Naive thymus-derived CD4-positive, alpha-beta T cell (primary cell): Measurements from ENCODE around the gene PHF12. TPM values are rescaled to one million over a fixed set of nuclear protein-coding genes. Genes with fewer than 3 reads are reported as not detected.

Experiments
- ATAC-seq: fragments of 150-1000 bp; cut with Tn5 transposase; 2 replicates; pipeline ENCODE4 v1.10.0; 2021; ENCODE audit warnings: mild to moderate bottlenecking, moderate library complexity
- CTCF ChIA-PET: fragments of 350-600 bp; sonication (Branson Sonifier 250); formaldehyde crosslinking; loops from one replicate; lab custom pipeline; 2021; ENCODE audit warnings: antibody characterized with exemption; lab: Charles Lee
- POLR2A ChIA-PET: fragments of 350-600 bp; sonication (Branson Sonifier 250); formaldehyde crosslinking; loops from one replicate; lab custom pipeline; 2021; ENCODE audit warnings: antibody characterized with exemption, inconsistent platforms; lab: Charles Lee
- DNase-seq, 9 donors: peaks; one replicate each; pipeline versions ENCODE4 v3.0.0 to v3.0.0-alpha.2; 2020 to 2022; ENCODE audit warnings: mixed read lengths in 1 of 9
- H3K27ac ChIP-seq: one replicate; pipeline ENCODE4 v1.7.0; 2013; ENCODE audit warnings: mild to moderate bottlenecking, low read depth, low read length, moderate library complexity
- H3K27me3 ChIP-seq, 2 donors: one replicate each; pipeline ENCODE4 v1.7.0; 2013; ENCODE audit warnings: low read length in 2 of 2, mild to moderate bottlenecking in 2 of 2, moderate library complexity in 2 of 2; ENCODE audit not compliant: control insufficient read depth in 2 of 2, insufficient read depth in 2 of 2
- H3K36me3 ChIP-seq, 3 experiments: 1 replicate in 2 of 3; 2 replicates in 1 of 3; pipeline ENCODE4 v1.7.0; 2013; ENCODE audit warnings: low read length in 3 of 3, mild to moderate bottlenecking in 3 of 3, moderate library complexity in 1 of 3; ENCODE audit not compliant: insufficient read depth in 3 of 3, control insufficient read depth in 2 of 3
- H3K4me1 ChIP-seq, 2 donors: one replicate each; pipeline ENCODE4 v1.7.0; 2013; ENCODE audit warnings: low read length in 2 of 2, mild to moderate bottlenecking in 2 of 2, moderate library complexity in 1 of 2; ENCODE audit not compliant: control insufficient read depth in 2 of 2, insufficient read depth in 2 of 2
- H3K4me3 ChIP-seq: 2 replicates; pipeline ENCODE4 v1.7.0; 2013; ENCODE audit warnings: mild to moderate bottlenecking, low read length
- H3K9me3 ChIP-seq, 3 experiments: 1 replicate in 2 of 3; 2 replicates in 1 of 3; pipeline ENCODE4 v1.7.0; 2013; ENCODE audit warnings: low read length in 3 of 3; ENCODE audit not compliant: control insufficient read depth in 2 of 3
- H3K27ac Mint-ChIP-seq, 9 donors: one replicate each; pipeline ENCODE4 v1.8.0; 2020 to 2022; ENCODE audit warnings: mixed read lengths in 9 of 9, mild to moderate bottlenecking in 8 of 9, moderate library complexity in 5 of 9, inconsistent platforms in 2 of 9
- H3K27me3 Mint-ChIP-seq, 5 donors: one replicate each; pipeline ENCODE4 v1.8.0; 2021 to 2022; ENCODE audit warnings: mixed read lengths in 5 of 5, mild to moderate bottlenecking in 1 of 5
- H3K36me3 Mint-ChIP-seq, 5 donors: one replicate each; pipeline ENCODE4 v1.8.0; 2020 to 2022; ENCODE audit warnings: mixed read lengths in 5 of 5, mild to moderate bottlenecking in 3 of 5, inconsistent platforms in 1 of 5
- H3K4me1 Mint-ChIP-seq, 7 donors: one replicate each; pipeline ENCODE4 v1.8.0; 2020 to 2022; ENCODE audit warnings: mixed read lengths in 7 of 7, mild to moderate bottlenecking in 3 of 7, inconsistent platforms in 1 of 7
- H3K4me3 Mint-ChIP-seq, 10 donors: one replicate each; pipeline ENCODE4 v1.8.0; 2020 to 2022; ENCODE audit warnings: mild to moderate bottlenecking in 10 of 10, mixed read lengths in 10 of 10, moderate library complexity in 6 of 10, inconsistent platforms in 2 of 10
- H3K9me3 Mint-ChIP-seq, 11 donors: one replicate each; pipeline ENCODE4 v1.8.0; 2020 to 2022; ENCODE audit warnings: mixed read lengths in 11 of 11, mild to moderate bottlenecking in 4 of 11, inconsistent platforms in 1 of 11, moderate library complexity in 1 of 11
- intact Hi-C, 2 donors: fragments of 100-400 bp; cut with micrococcal nuclease; formaldehyde crosslinking; loops; one replicate each; pipeline ENCODE4 v1.15.1; 2023
- polyA plus RNA-seq, 2 donors: library from polyadenylated mRNA; unstranded; fragments of 300-500 nt; fragmentation: Illumina TruSeq; gene quantifications; one replicate each; pipeline ENCODE4 v1.2.3, GENCODE V29; 2021
- total RNA-seq, 6 experiments: library from RNA in 5 of 6; stranded (reverse) in 5 of 6; gene quantifications; 1 replicate in 5 of 6; 2 replicates in 1 of 6; pipeline ENCODE4 v1.2.3 and lab custom pipeline; 2021 to 2026

Gene PHF12
- total and polyA plus RNA-seq, 7 experiments from 2014 or later: 6.2 to 162 (median 129) TPM

DNA sequence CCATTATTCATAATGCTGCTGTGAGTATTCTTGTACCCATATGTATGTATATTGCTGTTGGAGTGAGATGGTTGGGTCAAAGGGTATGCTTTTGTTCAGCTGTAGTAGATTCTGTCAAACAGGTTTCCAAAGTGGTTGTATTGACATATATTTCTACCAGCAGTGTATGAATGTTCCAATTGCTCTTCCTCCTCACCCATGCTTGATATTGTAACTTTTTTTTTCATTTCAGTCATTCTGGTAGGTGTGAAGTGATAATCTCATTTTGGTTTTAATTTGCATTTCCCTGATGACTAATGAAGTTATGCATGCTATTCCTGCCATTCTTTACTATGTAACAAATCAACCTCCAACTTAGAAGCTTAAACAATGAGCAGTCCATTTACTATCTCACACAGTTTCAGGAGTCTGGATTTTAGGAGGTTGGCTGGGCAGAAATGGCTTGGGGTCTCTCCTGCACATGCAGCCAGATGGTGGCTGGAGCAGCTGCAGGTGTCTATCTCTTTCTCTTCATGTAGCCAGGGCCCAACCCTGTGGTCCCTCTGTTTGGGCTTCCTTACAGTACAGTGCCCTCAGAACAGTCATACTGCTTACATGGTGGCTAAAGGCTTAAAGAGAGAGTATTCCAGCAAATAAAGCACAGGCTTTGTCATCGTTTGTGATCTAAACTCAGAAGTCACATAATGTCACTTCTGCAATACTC lies 75.3 kb downstream of the PHF12 start:
- Histone ChIP-seq H3K36me3 (peaks cover 0 to 31% (median 21%) of the 10 kb centered on the region in 3 experiments), H3K27me3 (no peaks in the 10 kb centered on the region), H3K9me3 (no peaks in the 10 kb centered on the region), H3K4me3 (no peak overlapping the region), H3K4me1 (peaks cover 5 to 6% of the 10 kb centered on the region in 2 donors), H3K27ac (no peak overlapping the region)
- DNase-seq: no peak
- H3K36me3 Mint-ChIP-seq: peaks cover 7 to 26% (median 16%) of the 10 kb centered on the region in 5 donors
- peaks cover 4 to 19% (median 14%) of the 10 kb centered on the region in 7 donors for H3K4me1 Mint-ChIP-seq
- intact Hi-C loops: no loop called here
- ATAC-seq: no peak
- POLR2A ChIA-PET: interaction anchor here (6.2 kb wide), 1 partner anchor 19 kb away, joined by 67 read pairs; the partner anchor contains the start of gene FLOT2
- H3K4me3 Mint-ChIP-seq: no peak overlapping the region
- H3K9me3 Mint-ChIP-seq: no peaks in the 10 kb centered on the region
- peak overlapping the region in 2 of 9 donors; percentile 5 to 78 for H3K27ac Mint-ChIP-seq
- H3K27me3 Mint-ChIP-seq: no peaks in the 10 kb centered on the region
- CTCF ChIA-PET: interaction anchor here (1.1 kb wide), 1 partner anchor 113 kb away, joined by 6 read pairs; no protein-coding TSS in a partner anchor

GRCh38 chr17:28874750-28875149 lies 76.6 kb downstream of the PHF12 start:
- intact Hi-C loops: no loop called here
- POLR2A ChIA-PET: interaction anchor here (0.6 to 6.2 kb wide), 2 partner anchors 21 to 279 kb away, joined by 6 to 67 read pairs; partner anchors contain the start of gene FLOT2
- no peak for ATAC-seq

GRCh38 chr17:28873839-28874238 lies 77.5 kb downstream of the PHF12 start:
- Mint-ChIP-seq H3K27ac (peak overlapping the region in 3 of 9 donors; percentile 55 to 93 (median 64)), H3K9me3 (no peaks in the 10 kb centered on the region), H3K27me3 (no peaks in the 10 kb centered on the region), H3K4me1 (peaks cover 7 to 21% (median 14%) of the 10 kb centered on the region in 7 donors), H3K36me3 (peaks cover 7 to 14% (median 9%) of the 10 kb centered on the region in 5 donors), H3K4me3 (no peak overlapping the region)
- Histone ChIP-seq H3K27ac (no peak overlapping the region), H3K36me3 (peaks cover 0 to 10% (median 2%) of the 10 kb centered on the region in 3 experiments), H3K4me1 (peaks cover 8 to 10% of the 10 kb centered on the region in 2 donors), H3K9me3 (no peaks in the 10 kb centered on the region), H3K27me3 (no peaks in the 10 kb centered on the region), H3K4me3 (no peak overlapping the region)
- ATAC-seq (no peak), DNase-seq (no peak)
- CTCF ChIA-PET: no interaction called here
- intact Hi-C loops: no loop called here
- POLR2A ChIA-PET: interaction anchor here (6.2 kb wide), 1 partner anchor 21 kb away, joined by 67 read pairs; the partner anchor contains the start of gene FLOT2

More at GRCh38 chr17:28874750-28875149, 76.6 kb downstream of the PHF12 start:
- peak overlapping the region in 1 of 9 donors; percentile 6 for H3K27ac Mint-ChIP-seq
- H3K9me3 Mint-ChIP-seq: no peaks in the 10 kb centered on the region
- Histone ChIP-seq H3K27me3 (no peaks in the 10 kb centered on the region), H3K9me3 (no peaks in the 10 kb centered on the region), H3K4me3 (no peak overlapping the region), H3K4me1 (peaks cover 8 to 10% of the 10 kb centered on the region in 2 donors), H3K27ac (no peak overlapping the region), H3K36me3 (peaks cover 0 to 19% (median 10%) of the 10 kb centered on the region in 3 experiments)
- H3K27me3 Mint-ChIP-seq: no peaks in the 10 kb centered on the region
- H3K4me1 Mint-ChIP-seq: peaks cover 7 to 21% (median 14%) of the 10 kb centered on the region in 7 donors
- CTCF ChIA-PET: interaction anchor here (0.6 to 0.9 kb wide), 3 partner anchors 17 to 31 kb away, joined by 3 to 4 read pairs (median 3); no protein-coding TSS in a partner anchor
- no peak overlapping the region for H3K4me3 Mint-ChIP-seq
- DNase-seq: no peak
- peaks cover 7 to 19% (median 12%) of the 10 kb centered on the region in 5 donors for H3K36me3 Mint-ChIP-seq

- Mint-ChIP-seq H3K27me3 (no peaks in the 10 kb centered on the region), H3K9me3 (no peaks in the 10 kb centered on the region), H3K36me3 (peaks cover 0 to 2% (median 0%) of the 10 kb centered on the region in 5 donors), H3K4me1 (peaks cover 7 to 21% (median 14%) of the 10 kb centered on the region in 7 donors), H3K4me3 (peak overlapping the region; percentile 32 to 81 (median 70)), H3K27ac (peak overlapping the region; percentile 90 to 100 (median 96))
- ATAC-seq (peak; percentile 93), DNase-seq (peak in 7 of 9 donors; percentile 30 to 61 (median 54))
- Histone ChIP-seq H3K27ac (peak overlapping the region; percentile 67), H3K4me3 (no peak overlapping the region), H3K36me3 (no peaks in the 10 kb centered on the region), H3K4me1 (peaks cover 8 to 10% of the 10 kb centered on the region in 2 donors), H3K27me3 (no peaks in the 10 kb centered on the region), H3K9me3 (no peaks in the 10 kb centered on the region)
- intact Hi-C loops: loop anchor here (1.0 to 2.0 kb wide), 3 partner anchors 16 to 26 kb away; partner anchors contain the start of genes ERAL1 (in 2 of the 2) and FLOT2 (in 1 of the 2)
- ChIA-PET POLR2A (interaction anchor here (0.7 to 6.2 kb wide), 15 partner anchors 11 to 152 kb away, joined by 3 to 67 read pairs (median 5); partner anchors contain the start of genes ERAL1, FLOT2 and RPL23A), CTCF (interaction anchor here (0.6 to 1.6 kb wide), 11 partner anchors 13 to 1223 kb away, joined by 3 to 8 read pairs (median 3); partner anchors contain the start of genes DHRS13, FLOT2 and TLCD1)
Observed at GRCh38 chr17:28871056-28871579, 80.2 kb downstream of the PHF12 start.

DNA sequence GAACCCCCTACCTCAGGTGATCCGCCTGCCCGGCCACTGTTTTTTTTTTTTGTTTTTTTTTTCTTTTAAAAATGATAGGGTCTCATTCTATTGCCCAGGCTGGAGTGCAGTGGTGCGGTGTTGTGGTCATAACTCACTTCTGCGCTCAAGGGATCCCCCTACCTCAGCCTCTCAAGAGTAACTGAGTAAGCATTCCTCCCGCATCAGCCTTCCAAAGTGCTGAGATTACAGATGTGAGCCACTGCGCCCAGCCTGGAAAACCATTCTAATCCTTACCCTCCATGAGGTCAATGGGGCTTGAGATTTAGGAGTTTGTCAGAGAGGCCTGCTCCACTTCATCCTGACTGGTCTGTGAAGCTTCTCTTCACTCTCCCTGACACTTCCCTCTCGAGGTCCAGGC lies 84.0 kb downstream of the PHF12 start:
- H3K27me3 Mint-ChIP-seq: no peaks in the 10 kb centered on the region
- intact Hi-C loops: no loop called here
- Histone ChIP-seq H3K36me3 (no peaks in the 10 kb centered on the region), H3K4me3 (no peak overlapping the region), H3K27ac (no peak overlapping the region), H3K9me3 (no peaks in the 10 kb centered on the region), H3K27me3 (no peaks in the 10 kb centered on the region), H3K4me1 (peaks cover 8 to 10% of the 10 kb centered on the region in 2 donors)
- H3K4me1 Mint-ChIP-seq: peaks cover 7 to 18% (median 11%) of the 10 kb centered on the region in 7 donors
- POLR2A ChIA-PET: interaction anchor here (0.6 to 1.0 kb wide), 2 partner anchors 18 to 60 kb away, joined by 3 read pairs; no protein-coding TSS in a partner anchor
- H3K27ac Mint-ChIP-seq: peak overlapping the region in 1 of 9 donors; percentile 56
- peaks cover 0 to 2% (median 0%) of the 10 kb centered on the region in 5 donors for H3K36me3 Mint-ChIP-seq
- DNase-seq: no peak
- H3K9me3 Mint-ChIP-seq: no peaks in the 10 kb centered on the region
- no peak for ATAC-seq
- CTCF ChIA-PET: no interaction called here
- no peak overlapping the region for H3K4me3 Mint-ChIP-seq
